ENCODE measurements around the gene LINS1.

DNA sequence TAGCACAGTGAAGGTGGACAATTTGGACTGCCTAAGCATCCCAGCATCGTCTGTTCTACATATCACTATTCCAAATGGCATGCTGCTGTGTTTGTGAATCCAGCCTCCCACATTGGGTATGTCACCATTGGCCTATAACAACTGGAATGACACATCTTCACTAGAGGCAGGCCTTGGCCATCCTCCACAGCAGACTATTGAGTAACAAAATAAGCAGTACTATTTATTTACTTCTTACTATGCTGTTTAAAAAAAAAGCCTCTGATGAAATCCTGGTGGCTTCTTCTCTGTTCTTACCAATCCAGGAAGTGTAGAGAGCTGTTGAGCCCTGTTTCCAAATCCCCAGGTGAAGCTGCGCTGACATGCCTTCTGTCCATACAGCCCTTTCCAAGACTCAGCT, 42.7 kb downstream of the LINS1 start:
- no peak for TF ChIP-seq CTCF (IDR thresholded peaks at IDR 0.05)
- no peak for TF ChIP-seq EP300 (IDR thresholded peaks at IDR 0.05)

Measured in sigmoid colon (tissue), 4 donors.